Activated CD4-positive, alpha-beta T cell treated with anti-CD3 and anti-CD28 coated beads, Interleukin-10, Interleukin-2, amounts not matched to agents 100 ng/mL and 50 ng/mL, durations not matched to agents 16 hours and 8 hours (primary cell): ENCODE measurements around the gene UGT1A9.
"Not testable (repeated sequence)": the region's sequence is repeated elsewhere in the genome, so short reads cannot be mapped to it uniquely, and the experiment has no call there.

Source experiments
- DNase-seq: peaks from one replicate; pipeline ENCODE4 v3.0.0-alpha.2; 2020

UGT1A9 gene

DNA sequence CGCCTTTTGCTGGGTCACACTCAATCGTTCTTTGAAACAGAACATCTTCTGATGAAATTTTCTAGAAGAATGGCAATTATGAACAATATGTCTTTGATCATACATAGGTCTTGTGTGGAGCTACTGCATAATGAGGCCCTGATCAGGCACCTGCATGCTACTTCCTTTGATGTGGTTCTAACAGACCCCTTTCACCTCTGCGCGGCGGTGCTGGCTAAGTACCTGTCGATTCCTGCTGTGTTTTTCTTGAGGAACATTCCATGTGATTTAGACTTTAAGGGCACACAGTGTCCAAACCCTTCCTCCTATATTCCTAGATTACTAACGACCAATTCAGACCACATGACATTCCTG lies 41.5 kb downstream of the UGT1A9 start:
- DNase-seq = no peak

DNA sequence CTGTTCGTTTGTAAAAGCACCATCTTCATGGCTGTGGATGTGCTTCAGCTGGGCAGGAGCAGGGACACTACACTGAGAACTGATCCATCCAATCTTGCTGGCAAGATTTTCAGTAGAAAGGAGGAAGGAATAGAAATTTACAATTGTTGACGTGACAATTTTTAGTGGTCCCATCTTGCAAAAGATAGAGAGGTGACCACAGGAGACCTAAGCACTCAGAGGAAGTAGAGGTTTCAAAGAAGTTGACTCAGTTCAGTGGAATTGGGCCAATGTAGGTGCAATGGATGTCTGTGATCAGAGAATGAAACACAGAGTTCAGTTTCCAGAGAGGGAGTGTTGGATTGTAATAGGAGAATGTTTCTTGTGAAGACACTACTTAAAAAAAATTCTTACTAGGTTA lies 42.4 kb downstream of the UGT1A9 start:
- no peak for DNase-seq

DNA sequence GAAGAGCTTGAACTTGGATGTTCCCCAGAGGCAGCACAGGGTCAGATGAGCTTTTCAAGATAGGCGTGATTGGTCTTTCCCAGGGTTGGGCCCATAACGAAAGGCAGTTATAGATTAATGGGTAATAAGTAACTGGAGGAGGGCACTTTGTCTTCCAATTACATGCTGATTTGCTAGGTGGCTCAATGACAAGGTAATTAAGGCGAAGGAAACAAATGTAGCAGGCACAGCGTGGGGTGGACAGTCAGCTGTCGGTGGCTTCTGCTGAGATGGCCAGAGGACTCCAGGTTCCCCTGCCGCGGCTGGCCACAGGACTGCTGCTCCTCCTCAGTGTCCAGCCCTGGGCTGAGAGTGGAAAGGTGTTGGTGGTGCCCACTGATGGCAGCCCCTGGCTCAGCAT lies 46.9 kb downstream of the UGT1A9 start, which contains the start of gene UGT1A4:
UGT1A4 (plus strand) TSS at position 185 of the 400 bp plus-strand sequence; CDS start at position 270, 85 bp downstream.
- DNase-seq = no peak

DNA sequence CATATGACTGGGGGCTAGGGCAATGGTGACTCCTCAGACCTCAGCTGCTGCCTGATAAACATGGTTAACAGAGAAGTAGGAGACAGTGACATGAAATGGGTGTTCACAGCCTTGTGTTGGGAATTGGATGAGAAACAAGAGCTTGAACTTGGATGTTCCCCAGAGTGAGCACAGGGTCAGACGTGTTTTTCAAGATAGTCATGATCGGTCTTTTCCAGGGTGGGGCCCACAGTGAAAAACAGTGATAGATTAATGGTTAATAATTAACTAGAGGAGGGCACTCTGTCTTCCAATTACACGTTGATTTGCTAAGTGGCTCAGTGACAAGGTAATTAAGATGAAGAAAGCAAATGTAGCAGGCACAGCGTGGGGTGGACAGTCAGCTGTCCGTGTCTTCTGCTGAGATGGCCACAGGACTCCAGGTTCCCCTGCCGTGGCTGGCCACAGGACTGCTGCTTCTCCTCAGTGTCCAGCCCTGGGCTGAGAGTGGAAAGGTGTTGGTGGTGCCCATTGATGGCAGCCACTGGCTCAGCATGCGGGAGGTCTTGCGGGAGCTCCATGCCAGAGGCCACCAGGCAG lies 57.1 kb downstream of the UGT1A9 start, which contains the start of gene UGT1A3:
UGT1A3 (plus strand) TSS at position 320 of the 579 bp plus-strand sequence; CDS start at position 405, 85 bp downstream.
- no peak for DNase-seq

DNA sequence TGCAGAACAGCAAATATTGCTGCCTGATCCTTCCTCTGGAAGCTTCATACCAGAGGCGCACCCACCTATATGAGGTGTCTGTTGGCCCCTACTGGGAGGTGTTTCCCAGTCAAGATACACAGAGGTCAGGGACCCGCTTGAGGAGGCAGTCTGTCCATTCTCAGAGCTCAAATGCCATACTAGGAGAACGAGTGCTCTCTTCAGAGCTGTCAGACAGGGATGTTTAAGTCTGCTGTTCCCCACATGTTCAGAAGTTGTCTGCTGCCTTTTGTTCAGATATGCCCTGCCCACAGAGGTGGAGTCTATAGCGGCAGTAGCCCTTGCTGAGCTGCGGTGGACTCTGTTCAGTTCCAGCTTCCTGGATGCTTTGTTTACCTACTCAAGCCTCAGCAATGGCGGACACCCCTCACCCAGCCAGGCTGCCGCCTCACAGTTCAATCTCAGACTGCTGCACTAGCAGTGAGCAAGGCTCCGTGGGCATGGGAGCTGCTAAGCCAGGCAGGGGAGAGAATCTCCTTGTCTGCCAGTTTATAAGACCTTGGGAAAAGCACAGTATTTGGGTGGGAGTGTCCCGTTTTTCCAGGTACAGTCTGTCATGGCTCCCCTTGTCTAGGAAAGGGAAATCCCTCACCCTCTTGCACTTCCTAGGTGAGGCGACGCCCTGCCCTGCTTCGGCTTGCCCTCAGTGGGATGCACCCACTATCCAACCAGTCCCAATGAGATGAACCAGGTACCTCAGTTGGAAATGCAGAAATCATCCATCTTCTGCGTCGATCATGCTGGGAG lies 65.4 kb downstream of the UGT1A9 start:
- DNase-seq = not testable (repeated sequence)

DNA sequence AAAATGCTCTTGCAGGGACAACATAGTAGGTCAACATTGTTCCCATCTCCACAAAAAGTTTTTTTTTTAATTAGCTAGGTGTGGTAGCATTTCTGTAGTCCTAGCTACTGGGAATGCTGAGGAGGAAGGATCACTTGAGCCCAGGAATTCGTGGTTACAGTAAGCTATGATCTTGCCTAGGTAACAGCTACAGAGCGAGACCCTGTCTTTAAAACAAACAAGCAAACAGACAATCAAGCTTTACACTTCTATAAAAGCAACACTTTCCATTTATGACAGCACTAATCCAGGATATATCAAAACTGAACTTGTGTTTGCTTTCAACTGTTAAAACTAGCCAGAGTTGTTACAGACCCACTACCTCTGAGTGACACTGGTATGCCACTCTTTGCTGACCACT lies 69.2 kb downstream of the UGT1A9 start:
- DNase-seq = no peak

DNA sequence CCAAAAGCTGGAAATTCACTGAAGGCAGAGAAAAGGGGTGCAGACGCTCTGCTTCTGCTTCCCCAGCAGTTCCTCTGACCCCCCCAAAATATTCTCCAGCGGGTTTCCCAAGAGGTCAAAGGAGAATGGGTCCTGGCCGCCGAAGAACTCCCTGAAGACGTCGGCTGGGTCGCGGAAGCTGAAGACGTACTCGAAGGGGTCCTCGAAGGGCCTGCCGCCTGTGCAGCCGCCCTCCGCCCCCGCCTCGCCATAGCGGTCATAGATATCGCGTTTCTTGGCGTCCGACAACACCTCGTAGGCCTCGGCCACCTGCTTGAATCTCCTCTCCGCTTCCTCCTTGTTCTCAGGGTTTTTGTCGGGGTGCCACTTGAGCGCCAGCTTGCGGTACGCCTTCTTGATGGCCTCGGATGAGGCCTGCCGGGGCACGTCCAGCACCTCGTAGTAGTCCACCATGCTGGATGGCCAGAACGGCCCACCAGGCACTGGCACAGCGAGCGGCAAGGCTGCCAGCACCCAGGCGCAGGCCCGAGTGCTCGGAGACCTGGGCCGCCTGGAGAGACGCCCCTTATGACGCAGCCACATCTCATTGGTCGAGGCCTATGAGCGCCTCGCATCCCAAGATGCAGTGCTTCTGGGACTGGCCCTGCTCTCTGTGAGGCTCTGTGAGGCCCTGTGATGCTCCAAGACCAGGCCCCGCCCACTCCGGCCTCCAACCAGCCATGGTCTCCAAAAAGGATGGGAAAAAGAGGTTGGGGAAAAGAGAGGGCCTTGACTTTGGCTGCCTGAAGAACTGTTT lies 72.0 kb downstream of the UGT1A9 start:
- DNase-seq = no peak

DNA sequence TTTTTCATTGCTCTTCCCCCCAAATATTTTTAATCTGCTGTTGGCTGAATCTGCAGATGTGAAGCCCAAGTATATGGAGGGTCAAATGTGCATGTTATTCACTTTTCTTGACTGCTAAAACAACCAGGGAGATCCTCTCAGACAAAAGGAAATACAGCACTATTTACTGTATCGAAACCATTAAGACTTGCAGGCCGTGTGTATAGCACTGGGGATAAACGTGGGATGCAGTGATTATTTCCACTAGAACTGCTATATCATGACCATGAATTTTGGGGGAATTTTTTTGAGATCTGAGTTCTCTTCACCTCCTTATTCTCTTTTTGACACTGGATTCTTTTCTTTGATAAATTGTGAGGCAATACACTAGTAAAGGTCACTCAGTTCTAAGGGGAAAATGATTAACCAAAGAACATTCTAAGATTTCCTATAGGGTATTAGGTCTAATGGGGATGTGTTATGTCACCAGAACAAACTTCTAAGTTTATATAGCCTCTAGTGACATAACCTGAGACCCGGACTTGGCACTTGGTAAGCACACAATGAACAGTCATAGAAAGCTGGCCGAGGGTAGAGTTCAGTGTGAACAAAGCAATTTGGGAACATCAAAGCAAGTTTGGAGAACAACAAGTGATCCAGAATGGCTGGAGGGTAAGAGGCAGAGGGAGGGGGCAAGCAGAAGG lies 73.5 kb downstream of the UGT1A9 start:
- no peak for DNase-seq

DNA sequence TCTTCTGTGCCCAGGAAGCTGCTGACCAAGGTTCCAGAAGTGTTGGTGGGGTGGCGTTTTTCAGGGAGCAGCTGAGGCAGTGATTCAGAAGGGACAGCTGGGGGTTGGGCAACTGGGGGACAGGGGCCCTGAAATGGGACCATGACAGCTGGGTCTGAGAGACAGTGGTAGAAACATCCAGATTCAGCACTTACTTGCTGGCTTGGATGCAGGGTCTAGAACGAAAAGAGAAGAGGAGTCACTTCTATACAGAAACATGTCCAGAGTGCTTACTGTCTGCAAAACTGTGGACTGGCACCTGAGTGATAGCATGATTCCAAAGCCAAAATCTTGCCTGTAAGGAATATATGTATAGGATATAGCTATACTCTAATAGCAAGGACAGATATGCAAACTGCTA lies 74.1 kb downstream of the UGT1A9 start:
- DNase-seq = not testable (repeated sequence)

DNA sequence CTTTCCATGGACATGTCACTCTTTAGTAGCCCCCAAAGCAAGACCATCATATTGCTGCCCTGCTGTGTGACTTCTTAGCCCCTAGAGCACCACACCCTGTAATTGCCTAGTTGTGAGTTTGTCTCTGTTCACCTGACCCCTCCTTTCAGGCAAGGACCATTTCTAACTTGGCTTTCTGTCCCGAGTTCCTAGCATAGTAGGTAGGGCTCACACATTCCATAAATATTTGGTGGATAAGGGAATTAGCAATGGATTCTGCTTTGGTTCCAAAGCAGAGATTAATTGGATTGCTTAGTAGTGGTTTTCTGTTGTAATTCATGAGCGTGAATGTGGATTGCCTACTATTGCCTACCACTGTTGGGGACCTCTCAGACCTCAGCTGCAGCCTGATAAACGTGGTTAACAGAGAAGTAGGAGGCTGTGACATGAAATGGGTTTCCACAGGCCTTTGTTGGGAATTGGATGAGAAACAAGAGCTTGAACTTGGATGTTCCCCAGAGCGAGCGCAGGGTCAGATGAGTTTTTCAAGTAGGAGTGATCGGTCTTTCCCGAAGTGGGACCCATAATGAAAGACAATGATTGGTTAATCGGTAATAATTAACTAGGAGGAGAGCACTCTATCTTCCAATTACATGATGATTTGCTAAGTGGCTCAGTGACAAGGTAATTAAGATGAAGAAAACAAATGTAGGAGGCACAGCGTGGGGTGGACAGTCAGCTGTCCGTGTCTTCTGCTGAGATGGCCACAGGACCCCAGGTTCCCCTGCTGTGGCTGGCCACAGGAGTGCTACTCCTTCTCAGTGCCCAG lies 75.0 kb downstream of the UGT1A9 start:
- DNase-seq = no peak

DNA sequence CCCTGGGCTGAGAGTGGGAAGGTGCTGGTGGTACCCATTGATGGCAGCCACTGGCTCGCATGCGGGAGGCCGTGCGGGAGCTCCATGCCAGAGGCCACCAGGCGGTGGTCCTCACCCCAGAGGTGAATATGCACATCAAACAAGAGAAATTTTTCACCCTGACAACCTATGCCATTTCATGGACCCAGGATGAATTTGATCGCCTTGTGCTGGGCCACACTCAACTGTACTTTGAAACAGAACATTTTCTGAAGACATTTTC lies 75.5 kb downstream of the UGT1A9 start:
- no peak for DNase-seq

DNA sequence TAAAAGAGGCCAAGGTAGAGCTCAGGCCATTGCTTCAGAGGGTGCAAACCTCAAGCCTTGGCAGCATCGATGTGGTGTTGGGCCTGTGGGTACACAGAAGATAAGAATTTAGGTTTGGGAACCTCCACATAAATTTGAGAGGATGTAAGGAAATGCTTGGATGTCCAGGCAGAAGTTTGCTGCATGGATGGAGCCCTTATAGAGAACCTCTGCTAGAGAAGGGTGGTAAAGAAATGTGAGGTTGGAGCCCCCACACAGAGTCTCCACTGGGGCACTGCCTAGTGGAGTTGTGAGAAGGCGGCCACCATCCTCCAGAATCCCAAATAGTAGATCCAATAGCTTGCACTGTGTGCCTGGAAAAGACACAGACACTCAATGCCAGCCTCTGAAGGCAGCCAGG lies 79.0 kb downstream of the UGT1A9 start:
- DNase-seq = not testable (repeated sequence)

DNA sequence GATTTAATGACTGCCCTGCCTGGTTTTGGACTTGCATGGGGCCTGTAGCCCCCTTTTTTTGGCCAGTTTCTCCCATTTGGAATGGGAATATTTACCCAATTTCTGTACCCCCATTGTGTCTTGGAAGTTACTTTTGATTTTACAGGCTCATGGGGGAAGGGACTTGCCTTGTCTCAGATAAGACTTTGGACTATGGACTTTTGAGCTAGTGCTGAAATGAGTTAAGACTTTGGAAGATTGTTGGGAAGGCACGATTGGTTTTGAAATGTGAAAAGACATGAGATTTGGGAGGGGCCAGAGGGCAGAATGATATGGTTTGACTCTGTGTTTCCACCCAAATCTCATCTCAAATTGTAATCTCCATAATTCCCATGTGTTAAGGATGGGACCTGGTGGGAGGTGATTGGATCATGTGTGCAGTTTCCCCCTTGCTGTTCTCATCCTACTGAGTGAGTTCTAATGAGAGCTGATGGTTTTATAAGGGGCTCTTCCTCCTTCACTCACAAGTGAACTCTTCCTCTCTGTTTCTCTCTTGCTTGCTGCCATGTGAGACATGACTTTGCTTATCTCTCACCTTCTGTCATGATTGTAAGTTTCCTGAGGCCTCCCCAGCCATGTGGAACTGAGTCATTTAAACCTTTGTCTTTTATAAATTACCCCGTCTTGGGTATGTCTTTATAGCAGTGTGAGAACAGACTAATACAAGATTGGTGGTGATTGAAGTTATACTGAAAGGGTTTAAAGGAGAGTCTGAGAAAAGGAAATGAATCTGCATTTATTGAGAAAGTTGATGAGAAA lies 79.7 kb downstream of the UGT1A9 start:
- not testable (repeated sequence) for DNase-seq

DNA sequence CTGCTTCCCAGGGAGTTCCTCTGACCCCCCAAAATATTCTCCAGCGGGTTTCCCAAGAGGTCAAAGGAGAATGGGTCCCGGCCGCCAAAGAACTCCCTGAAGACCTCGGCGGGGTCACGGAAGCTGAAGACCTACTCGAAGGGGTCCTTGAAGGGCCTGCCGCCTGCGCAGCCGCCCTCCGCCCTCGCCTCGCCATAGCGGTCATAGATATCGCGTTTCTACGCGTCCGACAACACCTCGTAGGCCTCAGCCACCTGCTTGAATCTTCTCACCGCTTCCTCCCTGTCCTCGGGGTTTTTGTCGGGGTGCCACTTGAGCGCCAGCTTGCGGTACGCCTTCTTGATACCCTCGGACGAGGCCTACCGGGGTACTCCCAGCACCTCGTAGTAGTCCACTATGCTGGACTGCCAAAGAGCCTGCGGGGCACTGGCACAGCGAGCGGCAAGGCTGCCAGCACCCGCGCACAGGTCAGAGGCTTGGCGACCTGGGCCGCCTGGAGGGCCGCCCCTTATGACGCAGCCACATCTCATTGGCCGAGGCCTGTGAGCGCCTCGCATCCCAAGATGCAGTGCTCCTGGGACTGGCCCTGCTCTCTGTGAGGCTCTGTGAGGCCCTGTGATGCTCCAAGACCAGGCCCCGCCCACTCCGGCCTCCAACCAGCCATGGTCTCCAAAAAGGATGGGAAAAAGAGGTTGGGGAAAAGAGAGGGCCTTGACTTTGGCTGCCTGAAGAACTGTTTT lies 83.3 kb downstream of the UGT1A9 start:
- no peak for DNase-seq

DNA sequence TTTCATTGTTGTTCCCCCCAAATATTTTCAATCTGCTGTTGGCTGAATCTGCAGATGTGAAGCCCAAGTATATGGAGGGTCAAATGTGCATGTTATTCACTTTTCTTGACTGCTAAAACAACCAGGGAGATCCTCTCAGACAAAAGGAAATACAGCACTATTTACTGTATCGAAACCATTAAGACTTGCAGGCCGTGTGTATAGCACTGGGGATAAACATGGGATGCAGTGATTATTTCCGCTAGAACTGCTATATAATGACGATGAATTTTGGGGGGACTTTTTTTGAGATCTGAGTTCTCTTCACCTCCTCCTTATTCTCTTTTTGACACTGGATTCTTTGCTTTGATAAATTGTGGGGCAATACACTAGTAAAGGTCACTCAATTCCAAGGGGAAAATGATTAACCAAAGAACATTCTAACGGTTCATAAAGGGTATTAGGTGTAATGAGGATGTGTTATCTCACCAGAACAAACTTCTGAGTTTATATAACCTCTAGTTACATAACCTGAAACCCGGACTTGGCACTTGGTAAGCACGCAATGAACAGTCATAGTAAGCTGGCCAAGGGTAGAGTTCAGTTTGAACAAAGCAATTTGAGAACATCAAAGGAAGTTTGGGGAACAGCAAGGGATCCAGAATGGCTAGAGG lies 84.9 kb downstream of the UGT1A9 start:
- DNase-seq = no peak

DNA sequence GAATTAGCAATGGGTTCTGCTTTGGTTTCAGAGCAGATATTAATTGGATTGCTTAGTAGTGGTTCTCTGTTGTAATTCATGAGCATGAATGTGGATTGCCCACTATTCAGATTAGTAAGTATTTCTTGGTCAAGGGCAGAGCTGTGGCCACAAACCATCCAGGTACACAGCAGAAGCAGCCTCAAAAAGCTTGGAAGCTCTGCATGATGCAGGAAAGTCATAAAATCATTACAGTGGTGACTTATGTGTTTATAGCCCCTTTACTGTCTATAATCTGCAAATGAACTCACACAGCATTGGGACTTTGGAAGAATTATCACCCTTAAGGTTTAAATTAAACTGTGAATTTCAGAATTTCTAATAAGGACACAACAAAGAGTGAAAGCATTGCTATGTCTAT lies 86.4 kb downstream of the UGT1A9 start:
- DNase-seq = no peak

DNA sequence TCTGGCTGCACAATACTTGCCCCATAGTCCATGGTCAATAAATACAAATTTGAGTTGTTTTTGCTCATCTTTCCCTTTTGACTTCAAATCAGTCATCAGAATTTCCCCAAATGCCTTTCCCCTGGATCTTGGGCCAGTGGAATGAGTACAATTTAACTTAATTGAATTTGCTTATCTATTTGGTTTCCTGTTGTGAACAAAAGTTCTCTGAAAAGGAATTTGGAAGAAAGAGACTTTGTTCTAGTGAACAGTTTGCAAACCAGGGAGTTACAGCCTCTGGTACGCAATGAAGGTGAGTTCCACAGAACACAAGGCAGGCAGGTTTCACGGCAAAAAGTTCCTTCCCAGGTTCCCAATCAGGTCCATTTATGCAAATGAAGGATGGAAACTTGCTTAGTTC lies 87.2 kb downstream of the UGT1A9 start:
- DNase-seq = no peak

DNA sequence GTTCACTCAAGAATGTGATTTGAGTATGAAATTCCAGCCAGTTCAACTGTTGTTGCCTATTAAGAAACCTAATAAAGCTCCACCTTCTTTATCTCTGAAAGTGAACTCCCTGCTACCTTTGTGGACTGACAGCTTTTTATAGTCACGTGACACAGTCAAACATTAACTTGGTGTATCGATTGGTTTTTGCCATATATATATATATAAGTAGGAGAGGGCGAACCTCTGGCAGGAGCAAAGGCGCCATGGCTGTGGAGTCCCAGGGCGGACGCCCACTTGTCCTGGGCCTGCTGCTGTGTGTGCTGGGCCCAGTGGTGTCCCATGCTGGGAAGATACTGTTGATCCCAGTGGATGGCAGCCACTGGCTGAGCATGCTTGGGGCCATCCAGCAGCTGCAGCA lies 88.3 kb downstream of the UGT1A9 start, which contains the start of gene UGT1A1:
UGT1A1 (plus strand) TSS at position 228 of the 400 bp plus-strand sequence; CDS start at position 246, 18 bp downstream.
- DNase-seq = no peak

DNA sequence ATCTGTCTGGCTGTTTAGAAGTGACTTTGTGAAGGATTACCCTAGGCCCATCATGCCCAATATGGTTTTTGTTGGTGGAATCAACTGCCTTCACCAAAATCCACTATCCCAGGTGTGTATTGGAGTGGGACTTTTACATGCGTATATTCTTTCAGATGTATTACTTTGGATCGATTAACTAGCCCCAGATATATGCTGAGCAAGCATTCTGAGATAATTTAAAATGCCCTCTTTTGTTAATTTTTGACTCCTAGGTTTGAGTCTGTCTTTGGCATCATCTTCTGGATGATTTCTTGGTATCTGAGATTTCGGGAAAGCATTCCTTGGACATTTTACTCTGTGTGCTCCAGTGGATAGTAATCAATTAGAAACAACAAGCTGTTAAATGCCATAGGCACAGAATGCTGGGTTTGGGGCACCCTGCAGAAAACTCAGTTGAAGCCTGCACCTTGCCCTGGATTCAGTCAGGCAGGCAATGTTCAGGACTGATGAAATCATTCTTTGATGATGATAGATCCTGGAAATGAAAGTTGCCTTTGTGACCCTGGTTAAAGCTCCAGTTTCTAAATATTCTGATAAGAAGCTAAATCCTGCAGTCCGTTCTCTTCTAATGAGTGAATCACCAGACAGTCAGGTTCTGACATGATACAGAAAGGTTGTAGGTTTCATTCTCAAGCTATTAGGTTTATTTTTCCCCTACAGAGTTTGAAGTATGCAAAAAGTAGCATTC lies 89.5 kb downstream of the UGT1A9 start:
- no peak for DNase-seq

DNA sequence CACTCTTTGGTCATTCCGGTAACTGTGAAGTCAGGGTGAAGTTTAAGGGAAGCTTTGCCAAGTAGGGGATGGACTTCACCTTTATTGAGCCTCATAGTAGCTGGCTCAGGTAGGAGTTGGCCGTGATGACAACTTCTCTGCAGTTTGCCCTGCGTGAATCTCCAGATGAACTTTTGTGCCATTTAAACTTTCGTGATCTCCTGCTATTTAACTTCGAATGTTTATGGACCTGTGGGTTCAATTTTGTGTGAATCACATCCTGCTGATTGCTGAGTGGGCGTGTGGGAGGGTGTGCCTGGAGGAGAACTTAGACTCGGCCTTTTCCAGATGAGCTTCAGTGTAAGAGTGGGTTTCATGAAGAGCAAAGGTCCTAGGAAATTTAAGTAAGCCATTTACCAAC lies 92.6 kb downstream of the UGT1A9 start:
- DNase-seq = no peak
